DOHH2 (cell line): ENCODE data around the gene FARP2.

Experiments used
- H3F3A ChIP-seq: fragments of 200-600 bp; sonication (generic), shearing (Covaris generic); 2 replicates; pipeline ENCODE4 v1.6.0; 2016; ENCODE audit warnings: antibody characterized with exemption, mild to moderate bottlenecking; ENCODE audit not compliant: control insufficient read depth, insufficient read depth
- H3K27ac ChIP-seq: fragments of 200-600 bp; sonication (generic); 2 replicates; pipeline ENCODE4 v1.5.1; 2014; ENCODE audit warnings: low read depth, mild to moderate bottlenecking, low read length, moderate library complexity
- H3K27me3 ChIP-seq: fragments of 200-600 bp; sonication (generic); 2 replicates; pipeline ENCODE4 v1.6.1; 2014; ENCODE audit warnings: mild to moderate bottlenecking, low read length, mixed read lengths; ENCODE audit not compliant: control insufficient read depth
- H3K36me3 ChIP-seq: fragments of 200-600 bp; sonication (generic); 2 replicates; pipeline ENCODE4 v1.6.1; 2014; ENCODE audit warnings: mild to moderate bottlenecking, low read length, moderate library complexity, mixed read lengths; ENCODE audit not compliant: control insufficient read depth
- H3K4me1 ChIP-seq: fragments of 200-600 bp; sonication (generic); 2 replicates; pipeline ENCODE4 v1.6.1; 2014; ENCODE audit warnings: mild to moderate bottlenecking, low read length, mixed read lengths; ENCODE audit not compliant: control insufficient read depth
- H3K4me2 ChIP-seq: fragments of 200-600 bp; sonication (generic); 2 replicates; pipeline ENCODE4 v1.6.0; 2014; ENCODE audit warnings: mild to moderate bottlenecking, low read length, moderate library complexity
- H3K4me3 ChIP-seq: fragments of 200-600 bp; sonication (generic); 2 replicates; pipeline ENCODE4 v1.5.1; 2014; ENCODE audit warnings: mild to moderate bottlenecking, low read length, mixed read lengths
- H3K79me2 ChIP-seq: fragments of 200-600 bp; sonication (generic); 2 replicates; pipeline ENCODE4 v1.6.1; 2014; ENCODE audit warnings: mild to moderate bottlenecking, low read length, mixed read lengths; ENCODE audit not compliant: control insufficient read depth
- H3K9me2 ChIP-seq: fragments of 200-600 bp; sonication (generic); replicated peaks from 2 replicates; pipeline ENCODE4 v1.6.1; 2014; ENCODE audit warnings: mild to moderate bottlenecking, low read length, mixed read lengths; ENCODE audit not compliant: control insufficient read depth
- H3K9me3 ChIP-seq: fragments of 200-600 bp; sonication (generic); 2 replicates; pipeline ENCODE4 v1.6.1; 2014; ENCODE audit warnings: antibody characterized with exemption, low read length, mixed read lengths; ENCODE audit not compliant: control insufficient read depth, insufficient read depth
- H4K20me1 ChIP-seq: fragments of 200-600 bp; sonication (generic); 2 replicates; pipeline ENCODE4 v1.6.0; 2014; ENCODE audit warnings: low read depth, mild to moderate bottlenecking, antibody characterized with exemption, low read length, moderate library complexity; ENCODE audit not compliant: control insufficient read depth, insufficient read depth
- CTCF ChIP-seq: fragments of 200-600 bp; sonication (generic); IDR thresholded peaks from one replicate; pipeline ENCODE4 v1.5.1; 2014; ENCODE audit warnings: antibody characterized with exemption, mild to moderate bottlenecking, low read depth, low read length; ENCODE audit not compliant: poor library complexity, severe bottlenecking
- EZH2phosphoT487 ChIP-seq: fragments of 200-600 bp; sonication (generic); IDR thresholded peaks from 2 replicates; pipeline ENCODE4 v1.6.1; 2017; ENCODE audit warnings: borderline replicate concordance, mild to moderate bottlenecking, antibody characterized with exemption, low read length, moderate library complexity, mixed read lengths

The FARP2 gene

GRCh38 chr2:241399941-241400922 is 44.1 kb downstream of the FARP2 start:
- peaks cover 9% of the 10 kb centered on the region for H3K36me3 ChIP-seq
- TF ChIP-seq EZH2phosphoT487 (no peak), CTCF (no peak)
- no peaks in the 10 kb centered on the region for H3K27me3 ChIP-seq
- H4K20me1 ChIP-seq, result peaks cover 6% of the 10 kb centered on the region; the same call in 1 of the 2 replicates
- H3K27ac ChIP-seq, result no peak overlapping the region
- H3K79me2 ChIP-seq, result peaks cover 31% of the 10 kb centered on the region
- H3K9me2 ChIP-seq, result no peaks in the 10 kb centered on the region
- no peak overlapping the region for H3K4me3 ChIP-seq
- H3K9me3 ChIP-seq, result no peaks in the 10 kb centered on the region
- no peaks in the 10 kb centered on the region for H3K4me1 ChIP-seq
- no peak overlapping the region for H3K4me2 ChIP-seq
- H3F3A ChIP-seq, result no peaks in the 10 kb centered on the region

- Histone ChIP-seq H3K9me3 (no peaks in the 10 kb centered on the region), H3K79me2 (no peaks in the 10 kb centered on the region), H3K9me2 (no peaks in the 10 kb centered on the region), H3K36me3 (peaks cover 47% of the 10 kb centered on the region), H3K4me3 (no peak overlapping the region), H3F3A (no peaks in the 10 kb centered on the region), H3K27ac (no peak overlapping the region), H3K27me3 (no peaks in the 10 kb centered on the region), H4K20me1 (no peaks in the 10 kb centered on the region), H3K4me1 (no peaks in the 10 kb centered on the region), H3K4me2 (no peak overlapping the region)
- TF ChIP-seq CTCF (no peak), EZH2phosphoT487 (no peak)
These were observed 52.8 kb downstream of the FARP2 start for GRCh38 chr2:241408849-241409248.

GRCh38 chr2:241410739-241411176 is 54.7 kb downstream of the FARP2 start:
- Histone ChIP-seq H3K9me2 (no peaks in the 10 kb centered on the region), H3K4me2 (no peak overlapping the region), H3F3A (no peaks in the 10 kb centered on the region), H3K9me3 (no peaks in the 10 kb centered on the region), H3K27me3 (no peaks in the 10 kb centered on the region), H3K4me1 (no peaks in the 10 kb centered on the region), H3K4me3 (no peak overlapping the region), H3K79me2 (no peaks in the 10 kb centered on the region), H3K36me3 (peaks cover 65% of the 10 kb centered on the region), H3K27ac (no peak overlapping the region), H4K20me1 (no peaks in the 10 kb centered on the region)
- no peak for TF ChIP-seq CTCF
- no peak for TF ChIP-seq EZH2phosphoT487
